ENCODE measurements around the gene TRUB2.

- no peak for TF ChIP-seq CTCF (conservative IDR thresholded peaks at IDR 0.05 in 1 of 2, IDR thresholded peaks at IDR 0.05 in 1 of 2; ENCODE audit: extremely low read depth in 1 of 2, insufficient read depth in 1 of 2, low read depth in 1 of 2, low read length in 2 of 2)
- no peak for TF ChIP-seq EZH2 (IDR thresholded peaks at IDR 0.05; ENCODE audit: borderline replicate concordance, low read length)
Measured at GRCh38 chr9:128360826-128361225, 38.6 kb upstream of the TRUB2 start.
